Measurements from ENCODE around the gene GALNS.
"Not testable (repeated sequence)": the region's sequence is repeated elsewhere in the genome, so short reads cannot be mapped to it uniquely, and the experiment has no call there.

GALNS gene

GRCh38 chr16:88783391-88784073, 73.2 kb downstream of the GALNS start:
- no peak for DNase-seq (ENCODE audit: low spot score)

GRCh38 chr16:88782454-88783390, 74.0 kb downstream of the GALNS start:
- DNase-seq (ENCODE audit: low spot score) = no peak

GRCh38 chr16:88781140-88782077, 75.3 kb downstream of the GALNS start:
- no peak for DNase-seq (ENCODE audit: low spot score)

GRCh38 chr16:88780142-88781062, 76.3 kb downstream of the GALNS start:
- no peak for DNase-seq (ENCODE audit: low spot score)

GRCh38 chr16:88779406-88780141, 77.2 kb downstream of the GALNS start:
- no peak for DNase-seq (ENCODE audit: low spot score)

- DNase-seq (ENCODE audit: low spot score) = no peak
Measured at GRCh38 chr16:88778541-88779065, 78.1 kb downstream of the GALNS start.

- DNase-seq (ENCODE audit: low spot score) = no peak
Measured at GRCh38 chr16:88778271-88778525, 78.5 kb downstream of the GALNS start.

GRCh38 chr16:88777471-88778270, 79.1 kb downstream of the GALNS start:
- DNase-seq (ENCODE audit: low spot score) = no peak

- no peak for DNase-seq (ENCODE audit: low spot score)
Measured at GRCh38 chr16:88775825-88776224, 80.9 kb downstream of the GALNS start.

GRCh38 chr16:88774544-88775393, 82.0 kb downstream of the GALNS start:
- DNase-seq (ENCODE audit: low spot score) = no peak

- no peak for DNase-seq (ENCODE audit: low spot score)
Measured at GRCh38 chr16:88773812-88774291, 82.9 kb downstream of the GALNS start.

- no peak for DNase-seq (ENCODE audit: low spot score)
Measured at GRCh38 chr16:88772871-88773811, 83.6 kb downstream of the GALNS start.

GRCh38 chr16:88771781-88772180, 85.0 kb downstream of the GALNS start:
- DNase-seq (ENCODE audit: low spot score) = not testable (repeated sequence)

GRCh38 chr16:88771294-88771772, 85.4 kb downstream of the GALNS start:
- DNase-seq (ENCODE audit: low spot score) = no peak

GRCh38 chr16:88770461-88771293, 86.1 kb downstream of the GALNS start:
- no peak for DNase-seq (ENCODE audit: low spot score)

Measured in HuH-7 (cell line).